Prostate gland (tissue), 2 donors: ENCODE data around the gene VRK3.

ENCODE experiments used
- CTCF ChIP-seq, 4 experiments: fragments of 200-600 bp in 2 of 4; fragments of 450-650 bp in 2 of 4; sonication (generic) in 2 of 4; IDR thresholded peaks; 1 replicate in 3 of 4; 2 replicates in 1 of 4; pipeline ENCODE4 v1.5.1; 2016 to 2019; ENCODE audit warnings: antibody characterized with exemption in 4 of 4, mild to moderate bottlenecking in 2 of 4, moderate library complexity in 2 of 4
- POLR2AphosphoS5 ChIP-seq: sonication (generic); formaldehyde crosslinking; IDR thresholded peaks from one replicate; pipeline ENCODE4 v1.6.1; 2017; ENCODE audit warnings: antibody characterized with exemption

GRCh38 chr19:50007947-50008346 lies 17.2 kb downstream of the VRK3 start:
- TF ChIP-seq CTCF (IDR thresholded peaks at IDR 0.05), result no peak
- no peak for TF ChIP-seq POLR2AphosphoS5
